Occipital lobe (tissue), 2 donors: ENCODE measurements around the gene GOLGA7B. TPM values are rescaled to one million over a fixed set of nuclear protein-coding genes. Genes with fewer than 3 reads are reported as not detected.

Source experiments
- DNase-seq: peaks from one replicate; lab custom pipeline; 2025; lab: John Stamatoyannopoulos, UW
- total RNA-seq: library from RNA; depleted of rRNA; stranded (reverse); fragments of >200 nt; gene quantifications from one replicate; pipeline ENCODE4 v1.2.3, GENCODE V29; 2014

The GOLGA7B gene
- total RNA-seq, 1 donor from 2014 or later: 11.9 TPM

- no peak for DNase-seq
These were observed 17.7 kb downstream of the GOLGA7B start for GRCh38 chr10:97867220-97867800.

GRCh38 chr10:97868134-97868685, 18.6 kb downstream of the GOLGA7B start:
- no peak for DNase-seq

- peak; percentile 72 for DNase-seq
These were observed 19.7 kb downstream of the GOLGA7B start for GRCh38 chr10:97869091-97870042.

GRCh38 chr10:97870990-97871389, 21.3 kb downstream of the GOLGA7B start:
- DNase-seq: no peak

GRCh38 chr10:97873569-97873968, 23.9 kb downstream of the GOLGA7B start:
- no peak for DNase-seq

GRCh38 chr10:97874332-97874731, 24.7 kb downstream of the GOLGA7B start:
- DNase-seq: no peak

- DNase-seq: no peak
These were observed 25.7 kb downstream of the GOLGA7B start for GRCh38 chr10:97875391-97875790.

GRCh38 chr10:97876402-97876801, 26.8 kb downstream of the GOLGA7B start:
- no peak for DNase-seq

GRCh38 chr10:97879241-97879640, 29.6 kb downstream of the GOLGA7B start:
- DNase-seq: no peak

GRCh38 chr10:97880109-97880508, 30.5 kb downstream of the GOLGA7B start:
- no peak for DNase-seq

- DNase-seq: no peak
These were observed 32.8 kb downstream of the GOLGA7B start for GRCh38 chr10:97882142-97883091.

- no peak for DNase-seq
These were observed 33.4 kb downstream of the GOLGA7B start for GRCh38 chr10:97883092-97883485.

- no peak for DNase-seq
These were observed 36.6 kb downstream of the GOLGA7B start for GRCh38 chr10:97886286-97886685.

- DNase-seq: no peak
These were observed 37.8 kb downstream of the GOLGA7B start for GRCh38 chr10:97887399-97887798.

- no peak for DNase-seq
These were observed 38.5 kb downstream of the GOLGA7B start for GRCh38 chr10:97888134-97888533.

- no peak for DNase-seq
These were observed 39.1 kb downstream of the GOLGA7B start for GRCh38 chr10:97888641-97889262.

- no peak for DNase-seq
These were observed 40.0 kb downstream of the GOLGA7B start for GRCh38 chr10:97889461-97890265.

- no peak for DNase-seq
These were observed 42.0 kb downstream of the GOLGA7B start for GRCh38 chr10:97891497-97892167.

- DNase-seq: no peak
These were observed 42.9 kb downstream of the GOLGA7B start for GRCh38 chr10:97892506-97892905.
